HG03558 (cell line): ENCODE measurements around the gene GSE1.
A peak's percentile ranks its signal among the peaks of the same experiment; 100 is the strongest.

Source experiments
- ATAC-seq: cut with Tn5 transposase; IDR thresholded peaks from one replicate; pipeline ENCODE4 v1.9.1; 2021; ENCODE audit warnings: moderate number of reproducible peaks; ENCODE audit not compliant: unreplicated experiment; ENCODE audit errors: extremely low read depth

The GSE1 gene

DNA sequence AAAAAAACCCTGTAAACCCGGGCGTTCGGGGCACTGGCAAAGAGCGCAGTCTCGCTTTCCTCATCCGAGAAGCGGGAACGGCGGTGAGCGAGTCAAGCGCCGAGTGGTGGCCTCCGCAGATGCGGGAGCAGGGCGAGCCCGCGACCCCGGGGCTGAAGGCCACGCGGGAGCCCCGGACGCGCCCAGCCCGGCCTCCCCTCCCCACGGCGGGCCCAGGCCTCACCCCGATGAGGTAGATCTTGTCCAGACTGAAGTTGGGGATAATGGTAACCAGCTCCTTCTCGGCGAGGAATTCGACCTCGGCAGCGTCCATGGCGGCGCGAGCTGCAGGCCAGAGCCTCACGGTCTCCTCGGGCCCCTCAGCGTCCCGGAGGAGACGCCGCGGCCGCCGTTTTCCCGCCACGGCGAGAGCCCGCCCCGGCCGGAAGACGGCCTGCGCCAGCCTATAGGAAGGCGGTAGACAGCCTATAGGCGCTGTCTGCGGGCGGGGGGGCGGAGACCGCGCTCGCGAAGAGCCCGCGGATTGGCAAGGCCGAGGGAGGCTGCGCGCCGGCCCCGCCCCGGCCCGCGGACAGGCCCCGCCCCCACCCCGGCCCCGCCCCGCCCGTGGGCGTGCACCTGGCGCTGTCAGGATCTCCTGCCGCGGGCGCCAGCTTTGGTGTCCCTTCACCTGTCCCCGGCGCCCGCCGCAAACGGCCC is 75.6 kb downstream of the GSE1 start, which contains the start of gene GINS2:
GINS2 (minus strand) TSS at position 369 of the 699 bp plus-strand sequence; CDS start at position 313, 56 bp downstream.
- peak; percentile 79 for ATAC-seq

- ATAC-seq = no peak
Observed at GRCh38 chr16:85689285-85689949, 76.3 kb downstream of the GSE1 start.

DNA sequence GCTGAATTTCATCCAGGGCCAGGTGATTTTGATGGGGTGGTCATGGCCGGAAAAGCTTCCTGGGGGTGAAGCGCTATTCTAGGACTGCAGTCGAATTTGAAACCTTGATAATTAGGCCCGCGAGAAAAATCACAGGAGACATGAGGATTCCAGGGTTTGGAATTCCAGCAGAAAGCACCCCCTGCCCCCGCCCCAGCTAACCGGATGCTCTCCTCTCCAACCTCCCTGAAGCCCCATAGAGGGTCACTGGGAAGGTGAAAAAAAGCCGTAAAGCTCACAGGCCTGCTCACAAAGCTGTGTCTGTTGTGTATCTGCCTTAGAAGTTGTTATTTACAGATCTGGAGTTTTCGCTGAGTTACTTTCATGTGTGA is 76.8 kb downstream of the GSE1 start:
- ATAC-seq = no peak

GRCh38 chr16:85690469-85691064 is 77.4 kb downstream of the GSE1 start:
- no peak for ATAC-seq

DNA sequence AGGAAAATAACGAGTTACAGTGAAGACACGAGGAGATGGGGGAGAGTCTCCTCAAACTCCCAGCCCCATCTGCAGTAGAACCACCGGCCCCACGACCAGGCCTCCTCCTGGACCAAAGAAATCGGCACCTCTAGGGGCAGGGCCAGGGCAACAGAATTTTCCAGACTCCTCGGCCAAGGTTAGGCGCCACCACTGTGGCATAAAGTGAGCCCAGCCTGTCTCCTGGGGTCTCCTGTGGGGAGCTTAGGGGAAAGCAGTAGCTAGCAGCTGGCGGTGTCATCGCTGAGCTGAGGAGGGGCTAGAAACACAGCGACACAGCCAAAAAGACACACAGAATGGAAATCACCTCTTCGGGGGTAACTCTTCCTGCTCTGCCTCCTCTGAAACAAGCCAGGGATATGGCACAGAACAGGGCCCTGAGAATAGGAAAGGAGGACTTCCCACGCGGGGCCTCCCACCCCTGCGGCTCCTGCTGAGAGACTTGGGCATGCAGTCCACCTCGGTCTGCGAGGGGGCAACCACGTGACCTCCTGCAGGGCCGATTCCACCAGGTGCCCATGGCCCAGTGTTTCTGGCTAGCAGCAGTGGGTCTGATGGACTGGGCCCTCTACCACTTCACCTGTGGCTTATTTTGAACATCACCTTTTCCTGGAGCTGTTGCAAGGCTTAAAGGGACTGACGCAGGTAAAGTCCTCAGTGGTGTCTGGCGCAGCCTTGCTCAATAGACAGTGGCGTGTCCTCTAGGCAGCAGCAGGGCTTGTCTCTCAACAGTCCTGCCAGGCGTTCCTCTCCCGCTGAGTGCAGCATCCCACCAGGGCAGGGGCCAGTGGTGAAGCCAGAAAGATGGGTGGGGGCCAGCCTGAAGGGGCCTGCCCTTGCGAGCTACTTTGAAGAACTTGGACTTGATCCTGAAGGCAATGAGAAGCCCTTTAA is 82.3 kb downstream of the GSE1 start:
- no peak for ATAC-seq

DNA sequence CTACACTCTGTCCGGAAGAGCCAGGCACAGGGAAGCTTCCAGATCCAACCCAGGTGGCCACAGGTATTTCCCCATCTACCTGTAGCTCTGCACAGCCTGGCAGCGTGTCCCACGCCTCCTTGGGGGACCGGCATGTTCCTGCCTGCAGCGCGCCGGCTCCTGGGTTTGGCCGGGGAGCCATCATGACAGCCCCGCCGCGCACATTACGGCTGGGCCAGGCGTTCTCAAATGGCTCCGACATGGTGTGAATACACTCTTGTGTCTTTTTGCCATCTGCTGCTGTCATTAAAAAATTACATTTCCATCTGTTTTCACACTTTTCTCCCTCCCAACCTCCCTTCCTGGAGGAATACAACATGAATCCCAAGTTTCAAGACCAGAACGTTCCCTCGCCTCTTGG is 83.7 kb downstream of the GSE1 start:
- ATAC-seq = no peak

GRCh38 chr16:85697431-85697830 is 84.3 kb downstream of the GSE1 start:
- ATAC-seq = no peak

DNA sequence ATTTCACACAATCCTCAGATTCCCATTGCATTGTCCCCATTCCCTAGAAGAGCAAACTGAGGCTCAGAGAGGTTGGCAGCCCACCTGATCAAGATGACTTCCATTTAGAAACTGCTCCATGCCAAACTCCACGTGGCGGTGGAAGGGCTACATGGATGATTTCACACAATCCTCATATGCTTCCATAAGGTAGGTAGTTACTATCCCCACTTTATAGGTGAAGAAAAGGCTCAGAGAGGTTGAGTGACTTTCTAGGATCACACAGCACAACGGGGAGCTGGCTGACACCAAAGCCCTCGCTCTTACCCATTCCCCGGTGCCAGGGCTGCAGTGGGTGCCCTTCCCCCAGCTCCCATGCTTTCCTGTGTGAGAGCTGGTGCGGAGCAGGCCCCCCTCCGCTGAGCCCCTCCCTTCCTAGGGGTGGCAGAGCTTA is 85.4 kb downstream of the GSE1 start:
- ATAC-seq = no peak

- no peak for ATAC-seq
Observed at GRCh38 chr16:85698935-85699558, 85.9 kb downstream of the GSE1 start.

GRCh38 chr16:85699628-85700027 is 86.5 kb downstream of the GSE1 start:
- no peak for ATAC-seq

DNA sequence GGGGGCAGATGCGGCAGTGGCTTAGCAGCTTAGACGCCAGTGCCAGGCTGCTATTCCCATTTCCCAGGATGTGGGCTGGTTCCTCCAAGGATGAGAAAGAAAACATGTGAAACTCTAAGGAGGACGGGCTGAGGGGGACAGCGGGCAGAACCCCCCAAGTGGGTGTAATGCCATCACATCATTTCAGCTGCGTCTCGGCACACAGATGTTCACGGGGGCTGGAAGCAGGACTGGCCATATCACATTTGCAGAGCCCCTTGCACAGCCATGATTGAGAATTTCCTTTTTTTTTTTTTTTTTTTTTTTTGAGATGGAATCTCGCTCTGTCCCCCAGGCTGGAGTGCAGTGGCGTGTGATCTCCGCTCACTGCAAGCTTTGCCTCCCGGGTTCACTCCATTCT is 90.9 kb downstream of the GSE1 start:
- no peak for ATAC-seq

- no peak for ATAC-seq
Observed at GRCh38 chr16:85704900-85705846, 92.1 kb downstream of the GSE1 start.

- ATAC-seq = no peak
Observed at GRCh38 chr16:85706449-85707034, 93.4 kb downstream of the GSE1 start.

DNA sequence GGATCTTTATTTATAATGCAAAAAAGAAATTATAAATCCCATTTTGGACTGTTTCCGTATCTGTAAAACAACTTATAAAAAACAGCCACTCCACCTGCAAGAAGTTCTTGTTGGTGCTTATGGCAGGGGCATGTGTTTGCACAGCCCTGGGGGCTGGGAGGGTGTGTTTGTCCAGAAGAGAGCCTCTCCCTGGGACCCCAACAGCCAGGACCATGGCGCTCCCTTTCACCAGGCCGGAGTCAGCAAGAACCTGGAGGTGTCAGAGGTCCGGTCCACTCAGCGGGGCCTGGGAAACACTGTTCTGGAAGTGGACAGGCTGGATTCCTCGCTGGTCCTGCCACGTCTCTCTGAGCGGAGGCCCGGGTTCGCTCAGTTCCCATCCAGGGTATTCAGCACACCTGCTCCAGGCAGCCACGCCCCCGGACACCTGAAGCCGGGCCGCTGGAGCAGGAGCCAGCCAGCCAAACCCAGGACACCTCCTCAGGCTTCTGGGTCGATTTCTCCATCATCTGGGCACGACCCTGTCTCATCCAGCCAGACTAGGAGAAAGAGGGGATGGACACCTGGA is 94.5 kb downstream of the GSE1 start:
- no peak for ATAC-seq

- no peak for ATAC-seq
Observed at GRCh38 chr16:85708338-85708737, 95.2 kb downstream of the GSE1 start.

DNA sequence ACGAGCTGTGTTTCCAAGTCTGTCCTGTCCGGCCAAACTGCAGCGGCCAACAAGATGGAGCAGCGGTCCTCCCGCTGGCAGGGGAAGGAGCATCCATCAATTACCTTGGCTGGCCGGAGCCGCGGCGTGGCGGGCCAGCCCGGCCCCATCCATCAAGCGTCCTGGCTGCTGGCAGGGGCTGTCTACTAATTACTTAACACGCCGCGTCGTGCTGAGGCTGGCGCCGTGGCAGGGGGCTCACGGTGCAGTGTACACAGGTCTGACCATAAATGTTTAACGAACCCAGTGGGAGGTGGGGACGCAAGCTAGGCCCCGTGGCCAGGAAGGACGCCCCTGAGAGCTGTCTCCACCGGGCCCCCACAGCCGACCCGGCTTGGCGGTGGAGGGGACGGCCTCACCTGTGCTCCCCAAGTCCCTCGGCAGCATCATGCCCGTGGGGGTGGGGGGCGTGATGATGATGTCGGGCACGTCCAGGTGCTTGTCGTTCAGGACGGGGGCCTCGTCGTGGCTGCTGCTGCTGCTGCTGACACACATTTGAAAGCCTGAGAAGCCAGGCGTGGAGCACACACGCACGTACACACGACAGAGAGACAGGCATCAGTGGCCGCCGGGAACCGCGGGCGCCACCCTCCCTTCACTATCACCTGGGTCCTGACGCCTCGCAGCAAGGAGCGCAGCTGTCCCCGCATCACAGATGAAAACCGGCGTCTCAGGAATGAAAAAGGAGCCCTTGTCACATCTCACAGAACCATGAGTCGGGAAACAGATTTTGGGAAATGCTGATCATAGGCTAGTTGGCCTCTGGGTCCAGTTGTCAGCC is 96.9 kb downstream of the GSE1 start:
- no peak for ATAC-seq

DNA sequence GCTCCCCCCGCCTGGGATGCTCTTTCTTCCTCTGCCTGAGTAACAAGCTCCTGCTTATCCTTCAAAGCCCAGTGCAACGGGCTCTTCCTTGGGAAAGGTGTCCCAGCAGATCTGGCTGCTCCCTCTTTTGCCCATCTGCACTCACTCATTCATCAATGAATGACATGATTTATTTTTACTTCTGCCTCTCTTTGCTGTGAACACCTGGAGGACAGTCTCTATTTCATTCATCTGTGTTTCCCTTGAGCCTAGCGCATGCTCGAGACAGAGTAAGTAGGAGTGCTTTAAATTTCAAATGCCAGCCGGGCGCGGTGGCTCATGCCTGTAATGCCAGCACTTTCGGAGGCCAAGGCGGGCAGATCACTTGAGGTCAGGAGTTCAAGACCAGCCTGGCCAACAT is 97.6 kb downstream of the GSE1 start:
- ATAC-seq = no peak
